ENCODE measurements around the gene RNF141.

RNF141 gene

DNA sequence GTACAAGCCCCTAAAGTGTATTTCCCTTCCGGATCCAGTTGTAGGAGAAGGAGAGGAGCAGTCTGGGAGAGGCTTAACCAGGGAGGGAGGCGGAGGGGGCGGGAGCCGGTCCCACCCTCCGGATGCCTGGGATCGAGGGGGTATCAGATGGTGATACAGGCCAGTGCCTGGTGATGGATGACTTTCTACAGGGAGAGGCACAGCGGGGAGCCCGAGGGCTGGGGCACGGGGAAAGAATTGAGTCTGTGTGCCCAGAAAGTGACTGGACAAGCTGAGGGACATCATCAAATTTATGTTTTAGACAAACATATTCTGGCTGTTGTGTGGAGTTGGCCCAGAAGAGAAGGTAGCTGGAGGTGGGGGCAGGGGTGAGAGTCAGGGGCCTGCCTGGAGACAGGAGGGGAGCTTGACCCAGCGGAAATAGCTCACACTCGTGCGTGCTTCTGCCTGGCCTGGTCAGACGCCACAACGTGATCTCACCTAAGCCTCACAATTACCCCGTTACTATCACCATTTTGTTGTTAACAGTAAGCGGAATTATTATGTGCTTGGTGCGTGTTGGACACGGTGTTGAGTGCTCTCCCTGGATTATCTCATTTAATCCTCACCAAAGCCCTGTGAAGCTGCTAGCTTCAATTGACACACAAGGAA, 43.5 kb downstream of the RNF141 start:
- no peak for FAIRE-seq

DNA sequence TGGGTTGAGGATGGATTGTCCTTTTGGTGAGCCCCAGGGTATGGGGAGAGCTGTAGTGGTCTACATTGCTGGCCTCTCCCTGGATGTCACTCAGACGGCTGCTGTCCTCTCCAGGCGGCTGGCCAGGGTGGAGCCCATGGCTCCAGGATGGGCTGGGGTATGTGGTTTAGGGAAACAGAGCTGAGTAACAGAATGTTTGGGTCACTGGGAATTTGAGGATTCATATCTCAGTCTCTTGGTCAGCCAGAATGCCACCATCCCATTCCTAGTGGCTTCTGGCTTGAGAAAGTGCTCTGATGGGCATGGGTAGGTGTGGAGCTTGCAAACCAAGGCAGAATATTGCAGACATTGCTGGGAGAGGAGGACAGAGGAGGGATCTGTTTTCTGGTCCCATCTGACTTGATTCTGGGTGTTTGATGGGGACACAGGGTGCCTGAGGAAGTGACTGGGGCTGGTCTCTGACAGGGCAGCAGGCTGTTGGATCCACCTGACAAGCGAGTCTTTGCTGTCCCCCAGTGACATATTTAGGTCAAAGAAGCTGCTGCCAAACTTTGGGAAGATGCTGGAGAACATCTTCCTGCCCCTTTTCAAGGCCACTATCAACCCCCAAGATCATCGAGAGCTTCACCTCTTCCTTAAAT, 44.6 kb downstream of the RNF141 start:
- FAIRE-seq = no peak

DNA sequence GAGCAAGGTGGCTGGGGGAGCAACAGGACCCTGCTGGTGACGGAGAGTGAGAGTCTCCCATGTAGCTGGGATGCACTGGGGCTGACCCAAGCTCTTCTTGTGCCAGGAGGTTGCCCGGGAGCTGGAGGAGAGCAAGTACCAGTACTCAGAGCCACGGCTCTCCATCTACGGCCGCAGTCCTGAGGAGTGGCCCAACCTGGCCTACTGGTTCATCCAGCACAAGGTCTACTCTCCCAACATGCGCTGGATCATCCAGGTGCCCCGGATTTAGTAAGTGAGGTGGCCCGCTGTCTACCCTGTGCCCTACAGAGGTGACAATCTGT, 45.6 kb downstream of the RNF141 start:
- no peak for FAIRE-seq

DNA sequence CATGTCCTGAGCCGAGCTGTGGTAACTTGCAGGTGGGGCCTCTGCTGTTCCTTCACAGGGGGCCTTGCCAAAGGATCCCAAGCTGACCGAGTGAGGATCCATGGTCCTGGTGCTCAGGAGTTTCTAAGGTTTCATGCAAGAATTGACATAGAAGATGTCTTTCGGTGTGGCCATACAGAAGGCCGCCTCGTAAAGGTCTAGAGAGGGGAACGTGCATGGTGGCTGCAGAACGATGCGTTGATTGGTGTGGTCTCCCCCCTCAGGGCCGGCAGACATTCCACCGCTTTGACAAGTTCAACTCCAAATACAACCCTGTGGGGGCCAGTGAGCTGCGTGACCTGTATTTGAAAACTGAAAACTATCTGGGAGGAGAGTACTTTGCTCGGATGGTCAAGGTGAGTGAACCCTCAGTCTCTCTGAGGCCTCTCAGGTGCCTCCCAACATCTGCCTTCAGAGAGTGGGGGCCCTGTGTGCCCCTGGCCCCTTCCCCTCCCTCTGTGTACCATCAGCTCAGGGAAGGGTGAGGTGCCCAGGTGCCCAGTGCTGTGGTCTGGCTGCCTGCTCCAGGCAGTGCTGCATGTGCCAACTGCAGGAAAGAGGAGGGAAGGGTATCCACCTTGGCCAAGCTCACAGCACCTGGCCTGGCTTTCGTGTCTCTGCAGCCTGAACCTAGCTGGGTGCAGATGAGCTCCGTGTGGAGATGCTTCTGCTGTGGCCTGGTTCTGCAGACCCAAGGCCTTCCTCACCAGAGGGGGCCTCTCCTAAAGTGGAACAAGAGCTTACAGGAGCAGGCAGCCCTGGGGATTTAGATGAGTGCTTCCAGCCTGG, 46.1 kb downstream of the RNF141 start:
- no peak for FAIRE-seq

DNA sequence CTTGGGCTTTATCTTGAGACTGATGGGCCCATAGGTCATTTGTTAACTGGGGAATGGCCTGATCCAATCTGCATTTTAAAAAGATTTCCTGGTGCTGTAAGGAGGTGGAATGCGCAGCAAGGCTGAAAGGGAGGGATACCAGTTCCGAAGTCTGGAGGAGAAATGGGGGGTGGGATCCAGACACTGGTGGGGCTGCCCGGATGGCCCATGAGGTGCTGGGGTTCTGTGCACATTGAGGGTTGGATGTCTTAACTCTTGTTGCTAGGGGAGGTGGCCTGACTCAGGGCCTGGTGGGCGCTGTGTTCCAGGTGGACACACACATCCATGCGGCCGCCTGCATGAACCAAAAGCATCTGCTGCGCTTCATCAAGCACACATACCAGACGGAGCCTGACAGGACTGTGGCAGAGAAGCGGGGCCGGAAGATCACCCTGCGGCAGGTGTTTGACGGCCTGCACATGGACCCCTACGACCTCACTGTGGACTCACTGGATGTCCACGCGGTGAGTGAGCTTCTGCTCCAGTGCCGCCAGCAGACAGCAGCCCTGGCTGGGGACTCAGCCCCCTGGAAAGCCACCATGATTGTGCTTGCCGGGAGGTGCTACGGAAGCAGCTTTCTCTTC, 47.8 kb downstream of the RNF141 start:
- no peak for FAIRE-seq

DNA sequence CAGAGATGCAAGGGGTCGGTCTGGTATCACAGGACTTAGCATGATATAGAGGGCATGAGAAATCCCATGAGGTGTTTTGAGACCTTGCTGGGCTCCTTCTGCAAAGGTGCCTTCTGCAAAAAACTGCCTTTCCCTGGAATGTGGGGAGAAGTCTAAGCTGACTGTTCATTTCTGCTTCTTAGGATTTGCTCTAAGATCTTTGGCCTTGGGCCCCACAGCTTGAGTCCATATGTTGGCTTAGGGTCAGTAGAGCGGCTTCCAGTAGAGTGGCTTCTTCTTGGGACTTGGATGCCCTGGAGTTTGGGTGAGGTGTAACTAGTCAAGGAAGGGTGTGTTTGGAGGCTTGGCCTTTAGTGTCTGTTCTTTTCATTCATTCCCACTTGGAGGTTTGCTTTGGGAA, 48.9 kb downstream of the RNF141 start:
- FAIRE-seq = no peak

DNA sequence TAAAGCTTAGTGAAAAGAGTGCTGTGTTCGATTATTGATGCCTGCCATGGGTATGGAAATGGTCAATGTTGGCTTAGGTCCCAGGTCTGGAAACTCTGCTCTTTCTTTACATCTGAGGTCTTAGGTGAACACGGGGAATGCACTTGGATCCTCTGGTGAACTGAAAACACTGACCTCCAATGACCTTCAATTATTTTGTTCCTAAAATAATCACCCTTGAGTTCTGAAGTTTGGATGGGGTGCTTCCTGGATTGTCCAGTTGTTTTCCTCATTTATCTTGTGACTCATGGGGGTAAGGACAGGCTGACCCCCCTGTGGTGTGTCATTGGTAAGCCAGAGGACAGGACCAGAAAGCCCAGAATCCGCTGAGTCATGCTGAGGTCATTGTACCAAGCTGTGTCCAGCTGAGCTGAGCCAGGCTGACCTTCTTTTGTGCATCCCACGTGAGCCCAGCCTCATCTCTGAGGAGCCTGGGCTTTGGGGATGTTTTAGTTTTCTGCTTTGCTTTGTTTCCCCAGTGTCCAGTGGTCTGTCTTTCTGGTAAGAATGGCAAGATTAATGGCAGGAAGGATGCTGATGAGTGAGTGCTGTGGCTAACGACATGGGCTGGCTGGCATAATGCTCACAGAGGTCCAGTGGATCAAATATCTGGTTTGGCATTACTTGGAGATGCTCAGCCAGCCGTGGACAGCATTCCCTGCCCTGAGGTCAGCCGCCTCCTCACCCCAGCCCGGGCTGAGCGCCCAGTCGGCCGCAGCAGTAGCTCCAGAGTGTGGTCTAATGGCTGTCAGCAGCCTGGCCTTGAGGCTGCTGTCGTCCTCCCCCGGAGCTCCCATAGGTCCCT, 50.4 kb downstream of the RNF141 start:
- no peak for FAIRE-seq

DNA sequence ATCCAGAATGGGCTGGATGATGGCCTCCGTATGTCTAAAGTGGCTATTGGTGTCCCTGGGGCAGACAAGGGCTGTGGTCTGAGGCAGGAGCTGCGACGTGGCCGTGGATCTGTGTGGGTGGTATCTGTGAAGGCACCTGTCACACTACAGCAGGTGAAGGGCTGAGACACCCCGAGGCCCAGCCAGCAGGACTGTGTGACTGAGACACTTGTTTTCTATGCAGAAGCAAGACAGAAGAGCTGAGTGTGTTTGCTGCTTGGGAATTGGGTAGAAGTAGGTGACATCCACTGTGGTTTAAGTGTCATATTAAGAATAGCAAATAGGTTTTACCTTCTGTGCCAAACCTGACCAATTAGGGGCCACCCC, 51.0 kb downstream of the RNF141 start:
- FAIRE-seq = no peak

DNA sequence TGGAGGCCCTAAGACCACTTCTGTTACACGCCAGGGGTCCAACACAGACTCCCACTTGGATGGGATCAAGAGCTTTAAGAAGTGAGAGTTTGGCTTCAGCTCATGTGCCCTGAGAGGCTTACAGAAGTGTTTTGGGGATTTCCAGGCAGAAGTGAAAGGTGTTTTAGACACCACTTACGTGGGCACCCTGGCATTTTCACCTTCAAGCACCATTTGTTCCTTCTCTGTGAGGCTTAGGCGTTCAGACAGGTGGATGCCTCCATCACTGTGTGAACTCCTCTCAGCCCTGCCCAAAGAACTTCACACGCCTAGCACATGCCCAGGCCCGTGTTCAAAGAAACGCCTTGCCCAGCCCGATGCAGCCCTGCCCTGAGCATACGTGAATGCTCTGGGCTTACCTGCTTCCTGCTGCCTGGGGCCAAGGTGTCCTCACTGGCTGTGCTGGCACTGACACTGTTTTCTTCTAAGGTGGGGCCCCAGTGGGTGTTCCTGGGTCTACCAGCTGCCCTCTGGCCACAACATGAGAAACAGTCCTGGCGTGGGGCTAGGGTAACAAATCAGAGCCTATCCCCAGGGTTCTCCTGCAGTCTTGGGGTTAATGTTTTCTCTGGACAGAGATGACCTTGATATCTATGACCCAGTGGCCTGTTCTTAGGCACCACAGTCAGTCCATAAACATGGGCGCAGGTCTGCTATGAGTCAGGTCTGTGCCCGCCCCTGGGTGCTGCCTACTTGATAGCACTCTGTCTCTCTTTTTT, 51.9 kb downstream of the RNF141 start:
- no peak for FAIRE-seq

DNA sequence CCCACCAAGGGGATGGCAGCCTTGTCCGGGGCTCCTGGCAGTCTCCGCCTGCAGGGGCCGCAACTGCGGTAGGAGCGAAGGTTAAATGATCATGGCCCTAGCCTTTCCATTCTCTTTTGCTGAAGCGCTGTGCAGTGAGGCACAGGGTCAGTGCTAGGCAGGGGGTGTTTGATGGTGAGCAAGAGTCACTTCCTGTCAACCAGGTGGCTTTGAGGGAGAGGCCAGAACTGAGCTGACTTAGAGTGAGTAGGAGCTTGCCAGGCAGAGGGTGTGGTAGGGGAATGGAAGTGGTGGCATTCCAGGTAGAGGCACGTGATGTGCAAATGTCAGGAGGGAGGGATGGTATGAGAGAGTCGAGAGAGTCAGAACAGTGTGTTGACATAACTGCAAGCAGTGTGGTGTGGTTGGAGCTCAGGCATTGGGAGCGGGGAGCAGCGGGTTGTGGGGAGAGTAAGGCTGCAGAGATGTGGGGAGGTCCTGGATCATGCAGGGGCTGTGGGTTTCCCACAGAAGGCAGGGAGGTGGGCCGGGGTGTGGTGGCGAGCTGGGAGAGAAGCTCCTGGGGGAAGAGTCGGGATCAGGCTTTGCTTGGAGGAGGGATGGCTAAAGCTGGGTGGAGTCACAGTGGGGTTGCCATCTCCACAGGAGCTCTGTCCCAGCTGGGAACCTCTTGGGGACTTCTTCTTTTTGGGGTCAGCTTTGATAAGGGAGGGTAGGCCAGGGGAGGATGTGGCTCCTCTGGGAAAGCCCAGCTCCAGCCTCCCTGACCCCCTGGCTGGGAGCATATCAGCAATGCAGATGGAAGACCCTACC, 52.7 kb downstream of the RNF141 start:
- no peak for FAIRE-seq

DNA sequence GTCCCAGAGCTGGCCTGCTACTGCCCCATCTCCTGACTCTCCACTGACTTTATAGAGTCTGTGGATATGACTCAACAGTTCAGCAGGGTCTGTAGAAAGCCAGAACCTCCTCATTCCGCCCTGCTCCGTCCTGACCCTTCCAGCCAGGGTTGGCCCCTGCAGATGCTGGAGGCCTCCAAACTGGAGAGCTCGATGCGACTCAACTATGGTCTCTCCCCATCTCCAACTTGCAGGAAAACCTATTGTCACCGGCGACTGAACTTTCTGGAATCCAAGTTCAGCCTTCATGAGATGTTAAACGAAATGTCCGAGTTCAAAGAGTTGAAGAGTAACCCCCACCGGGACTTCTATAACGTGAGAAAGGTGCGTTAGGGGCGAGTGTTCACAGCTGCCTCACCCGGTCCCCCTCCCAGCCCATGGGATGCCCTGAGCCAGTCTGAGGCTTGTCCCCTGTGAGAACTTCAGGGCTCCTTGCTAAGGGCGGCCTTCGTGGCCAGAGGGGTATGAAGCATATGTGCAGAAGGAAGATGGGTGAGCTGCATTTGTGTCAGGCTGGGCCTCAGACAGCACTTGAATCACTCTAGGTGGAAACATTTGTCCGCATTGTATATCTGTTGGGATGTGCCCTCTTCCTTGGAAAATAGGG, 53.9 kb downstream of the RNF141 start:
- FAIRE-seq = no peak

DNA sequence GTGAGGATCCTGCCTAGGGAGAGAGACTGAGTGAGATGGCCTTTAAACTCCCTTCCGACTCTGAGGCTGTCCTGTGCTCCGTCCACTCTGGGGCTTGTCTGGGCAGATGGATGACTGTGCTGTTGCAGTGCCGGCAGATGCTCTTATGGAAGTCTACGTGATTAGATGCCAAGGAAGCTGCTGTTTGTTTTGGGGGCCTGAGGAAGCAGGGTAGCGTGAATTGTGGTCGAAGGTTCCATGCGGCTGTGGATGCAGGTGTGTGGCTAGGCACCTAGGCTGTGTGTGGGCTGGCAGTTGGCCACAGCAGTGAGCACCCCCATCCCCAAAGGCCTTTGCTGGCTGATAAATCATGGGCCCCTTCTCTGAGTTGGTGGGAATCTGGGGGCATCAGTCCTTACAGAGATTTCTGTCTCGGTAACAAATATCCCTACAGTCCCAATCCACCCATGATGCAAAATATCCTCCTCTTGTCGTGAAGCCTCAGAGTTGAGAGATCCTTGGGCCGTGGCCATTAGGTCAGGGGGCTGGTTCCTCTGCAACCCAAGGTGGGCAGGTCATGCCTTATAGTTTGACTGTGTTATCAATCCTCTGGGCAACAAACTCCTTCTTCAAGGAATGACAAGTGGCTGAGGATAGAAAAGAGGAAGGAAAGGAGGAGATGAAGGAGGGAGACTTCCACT, 54.7 kb downstream of the RNF141 start:
- no peak for FAIRE-seq

DNA sequence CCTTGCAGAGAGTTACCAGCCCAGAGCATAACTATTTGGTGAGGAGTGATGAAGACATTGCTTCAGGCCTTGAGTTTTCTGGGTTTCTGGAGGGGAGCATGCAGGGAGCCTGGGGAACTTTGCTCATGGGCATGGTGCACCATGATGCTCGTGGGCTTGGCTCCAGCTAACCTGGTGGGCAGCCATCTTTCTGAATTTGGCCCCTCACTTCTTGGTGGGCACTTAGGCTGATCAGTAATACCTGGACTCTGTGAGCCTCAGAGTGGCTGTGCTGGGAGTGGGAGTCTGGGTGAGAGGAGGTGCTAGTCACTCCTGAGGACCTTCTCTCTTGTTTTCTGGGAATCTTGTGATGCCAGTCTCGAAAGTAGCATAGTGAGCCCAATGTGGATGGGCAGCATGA, 55.3 kb downstream of the RNF141 start:
- no peak for FAIRE-seq

DNA sequence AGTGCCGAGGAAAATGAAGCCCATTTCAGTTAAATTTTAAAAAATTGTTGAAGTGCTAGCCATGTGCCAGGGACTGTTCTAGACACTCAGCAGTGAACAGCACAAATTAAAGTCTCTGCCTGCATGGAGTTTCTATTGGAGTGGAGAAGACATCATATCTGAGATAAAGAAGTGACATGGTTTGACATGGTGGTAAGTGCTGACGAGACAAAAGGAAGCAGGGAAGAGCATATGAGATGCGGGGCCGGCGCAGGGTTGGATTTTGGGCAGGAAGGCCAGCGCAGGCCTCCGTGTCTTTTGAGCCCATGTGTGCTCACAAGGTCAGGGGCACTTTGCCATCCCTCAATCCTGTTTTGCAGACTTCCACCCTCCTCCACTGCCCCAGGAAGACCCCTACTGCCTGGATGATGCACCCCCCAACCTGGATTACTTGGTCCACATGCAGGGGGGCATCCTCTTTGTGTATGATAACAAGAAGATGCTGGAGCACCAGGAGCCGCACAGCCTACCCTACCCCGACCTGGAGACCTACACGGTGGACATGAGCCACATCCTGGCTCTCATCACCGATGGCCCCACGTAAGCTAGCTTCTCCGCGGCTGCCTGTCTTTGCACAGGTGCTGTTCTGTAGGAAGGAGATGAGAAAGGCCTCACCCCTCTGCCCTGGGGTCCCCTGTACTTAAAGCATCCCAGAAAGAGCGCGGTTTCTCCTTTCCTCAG, 56.4 kb downstream of the RNF141 start:
- no peak for FAIRE-seq

DNA sequence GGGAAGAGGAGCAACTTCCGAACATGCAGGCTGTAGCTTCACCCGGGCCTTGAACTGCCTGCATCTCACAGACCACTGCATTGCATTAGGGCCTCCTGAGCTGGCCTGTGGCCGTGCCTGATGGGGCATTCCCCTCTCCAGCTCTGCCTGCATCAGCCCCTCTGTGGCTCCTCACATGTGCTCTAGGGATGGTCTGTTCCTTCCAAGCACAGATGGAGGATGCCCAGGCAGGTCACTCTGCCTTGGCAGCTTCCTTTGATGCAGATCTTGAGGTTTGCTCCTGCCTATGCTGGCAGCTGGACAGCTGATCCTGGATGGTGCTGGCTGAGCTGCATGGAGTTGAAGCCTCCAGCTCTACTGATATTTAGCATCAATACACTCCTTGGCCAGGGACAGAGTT, 57.4 kb downstream of the RNF141 start:
- FAIRE-seq = no peak

DNA sequence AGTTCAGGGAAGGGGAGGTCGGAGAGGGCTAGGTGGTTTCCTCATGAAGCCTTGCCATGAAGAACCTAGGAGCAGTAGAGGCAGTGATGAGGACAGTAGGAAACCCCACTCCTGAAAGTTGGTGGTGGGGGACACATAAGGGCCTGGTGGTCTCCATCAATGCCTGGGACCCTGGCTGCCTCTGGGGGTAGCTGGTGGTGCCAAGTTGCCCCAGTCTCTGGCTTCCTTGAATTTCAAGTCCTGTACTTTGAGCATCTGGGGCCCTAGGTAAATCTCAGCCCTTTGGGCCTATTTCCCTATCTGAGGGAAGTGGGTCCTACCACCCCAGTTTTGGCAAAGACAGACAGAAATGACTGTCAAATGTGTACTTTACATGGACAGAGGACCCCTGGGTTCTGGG, 57.8 kb downstream of the RNF141 start:
- FAIRE-seq = no peak

DNA sequence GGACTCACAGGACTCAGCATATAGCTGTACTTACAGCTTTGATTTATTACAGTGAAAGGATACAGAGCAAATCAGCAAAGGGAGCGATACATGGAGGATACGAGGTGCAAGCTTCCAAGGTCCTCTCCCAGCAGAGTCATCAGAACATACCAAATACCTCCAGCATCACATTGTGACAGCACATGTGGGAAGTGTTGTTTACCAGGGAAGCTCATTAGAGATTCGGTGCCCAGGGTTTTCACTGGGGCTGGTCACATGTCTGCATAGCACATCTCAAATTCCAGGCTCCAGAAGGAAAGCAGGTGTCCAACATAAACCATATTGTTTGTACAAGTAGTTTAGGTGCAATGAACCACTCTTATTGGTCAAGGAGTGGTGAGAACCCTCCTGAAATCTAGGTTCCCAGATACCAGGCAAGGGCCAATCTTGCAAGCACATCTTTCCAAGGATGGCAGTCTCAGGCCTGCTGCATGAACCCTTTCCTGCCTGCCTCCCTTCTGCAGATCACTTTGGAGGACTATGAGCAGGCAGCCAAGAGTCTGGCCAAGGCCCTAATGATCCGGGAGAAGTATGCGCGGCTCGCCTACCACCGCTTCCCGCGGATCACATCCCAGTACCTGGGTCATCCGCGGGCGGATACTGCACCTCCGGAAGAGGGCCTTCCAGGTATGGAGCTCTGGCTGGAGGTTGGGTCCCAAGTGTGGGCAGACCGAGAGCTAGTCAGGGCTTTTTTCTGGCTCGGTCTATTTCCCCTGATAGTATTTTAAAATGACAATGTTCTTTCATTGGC, 59.2 kb downstream of the RNF141 start:
- FAIRE-seq = no peak

DNA sequence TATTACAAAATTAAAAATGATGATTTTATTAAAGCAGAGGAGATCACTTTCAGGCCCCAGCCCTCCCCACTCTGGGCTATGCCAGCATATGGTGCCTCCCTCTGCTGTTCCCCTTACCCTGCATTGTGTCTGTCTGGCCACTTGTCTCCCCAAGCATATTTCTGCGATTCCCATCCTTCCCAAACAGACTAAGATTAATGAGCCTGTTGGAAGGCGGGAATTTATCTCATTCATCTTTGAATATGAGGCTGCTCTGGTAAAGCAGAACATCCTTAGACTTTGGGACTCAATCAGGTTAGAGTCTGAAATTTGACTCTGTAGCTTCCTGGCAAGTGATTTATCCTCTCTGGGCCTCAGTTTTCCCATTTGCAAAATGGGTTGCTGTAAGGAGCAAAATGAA, 60.2 kb downstream of the RNF141 start:
- FAIRE-seq = no peak

DNA sequence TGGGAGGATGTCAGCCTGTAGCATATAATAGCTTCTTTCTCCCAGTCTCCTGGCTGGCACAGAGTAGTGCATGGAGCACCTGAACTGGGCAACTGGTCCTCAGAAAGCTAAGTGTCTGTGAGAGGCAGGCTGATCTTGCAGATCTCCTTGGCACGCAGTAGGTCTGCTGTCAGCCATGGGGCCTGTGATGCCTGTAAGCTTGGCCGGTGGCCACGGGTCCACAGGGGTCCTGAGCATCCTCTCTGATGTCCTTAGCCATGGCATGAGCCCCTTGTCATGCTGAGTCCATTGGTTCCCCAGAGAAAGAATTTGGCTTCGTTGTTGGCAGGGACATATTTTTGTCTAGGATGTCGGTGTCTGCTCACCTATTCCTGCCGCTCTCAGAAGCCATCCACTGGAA, 61.0 kb downstream of the RNF141 start:
- FAIRE-seq = no peak

All from endometrium (tissue), 2 donors.